ENCODE data around the gene OVCA2.

DNA sequence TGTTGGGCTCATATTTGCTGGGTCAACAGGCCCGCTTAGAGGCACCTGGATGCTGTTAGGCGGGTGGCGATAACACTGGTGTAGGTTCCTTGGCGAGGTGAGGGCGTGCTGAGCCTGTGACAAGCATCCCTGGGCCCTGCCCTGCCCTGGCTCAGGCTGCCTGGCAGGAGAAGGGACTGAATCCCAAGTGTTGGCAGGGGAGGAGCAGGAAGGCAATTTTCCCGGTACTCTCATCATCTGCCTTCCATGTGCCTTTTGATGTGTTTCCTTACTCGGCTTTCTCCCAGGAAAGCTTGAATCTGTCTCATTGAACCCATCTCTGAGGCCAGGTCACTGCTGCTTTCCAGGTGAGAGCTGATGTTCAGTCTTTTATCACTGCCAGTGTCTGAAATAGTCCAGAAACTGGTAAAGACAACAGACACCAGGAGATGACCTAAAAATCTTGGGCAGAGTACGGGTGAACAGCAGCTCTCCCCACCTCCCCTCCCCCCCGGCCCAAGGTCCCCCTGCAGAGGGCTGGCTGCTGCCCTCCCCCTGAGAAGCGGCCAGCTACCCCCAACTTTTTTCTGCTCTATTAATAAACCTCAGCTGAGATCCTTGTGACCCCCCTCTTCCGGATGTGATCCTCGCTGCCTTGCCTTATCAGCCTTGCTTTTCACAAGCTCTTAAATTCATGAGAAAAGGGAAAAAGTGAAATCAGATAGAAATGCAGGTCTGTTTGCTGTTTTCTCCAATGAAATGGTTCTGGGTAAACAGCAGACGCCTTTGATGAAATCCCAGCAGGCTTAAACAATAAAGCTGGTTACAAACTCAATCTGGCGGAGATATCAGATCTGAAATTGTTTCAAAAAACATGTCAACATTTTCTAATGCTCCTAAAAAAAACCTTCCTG lies 45.7 kb upstream of the OVCA2 start:
- TF ChIP-seq CTCF (IDR thresholded peaks at IDR 0.05) (no peak), POLR2A (IDR thresholded peaks at IDR 0.05) (no peak)

Data from adrenal gland (tissue), 5 donors.